Left lung (tissue), 14 donors: Measurements from ENCODE around the gene PLA1A. TPM values are rescaled to one million over a fixed set of nuclear protein-coding genes. Genes with fewer than 3 reads are reported as not detected.
A peak's percentile ranks its signal among the peaks of the same experiment; 100 is the strongest.
"Not testable (repeated sequence)": the region's sequence is repeated elsewhere in the genome, so short reads cannot be mapped to it uniquely, and the experiment has no call there.

Experiments
- ATAC-seq: fragments of 200-7000 bp; cut with Tn5 transposase; one replicate; pipeline ENCODE4 v1.9.1; 2020; ENCODE audit warnings: moderate library complexity
- DNase-seq, 4 donors: peaks; one replicate each; pipeline ENCODE4 v3.0.0-alpha.2; 2013 to 2020
- H3K27ac ChIP-seq, 2 donors: fragments of 200-600 bp; sonication (generic) in 1 of 2; one replicate each; pipeline versions ENCODE4 v1.5.0 to v1.8.0; 2020 to 2021
- H3K27me3 ChIP-seq, 2 donors: fragments of 200-600 bp; sonication (generic) in 1 of 2; one replicate each; pipeline versions ENCODE4 v1.5.0 to v1.8.0; 2020 to 2021
- H3K36me3 ChIP-seq, 2 donors: fragments of 200-600 bp; sonication (generic) in 1 of 2; one replicate each; pipeline versions ENCODE4 v1.5.0 to v1.8.0; 2020 to 2021
- H3K4me1 ChIP-seq, 2 donors: fragments of 200-600 bp; one replicate each; pipeline ENCODE4 v1.8.0; 2021
- H3K4me3 ChIP-seq, 2 donors: fragments of 200-600 bp; sonication (generic) in 1 of 2; one replicate each; pipeline versions ENCODE4 v1.5.0 to v1.8.0; 2020 to 2021; ENCODE audit warnings: mild to moderate bottlenecking in 1 of 2
- H3K9me3 ChIP-seq, 2 donors: fragments of 200-600 bp; sonication (generic) in 1 of 2; one replicate each; pipeline versions ENCODE4 v1.5.0 to v1.8.0; 2020 to 2021
- CTCF ChIP-seq, 2 donors: fragments of 200-600 bp; sonication (generic) in 1 of 2; IDR thresholded peaks; one replicate each; pipeline versions ENCODE4 v1.5.0 to v1.8.0; 2021; ENCODE audit warnings: antibody characterized with exemption in 2 of 2
- intact Hi-C, 2 donors: fragments of 100-400 bp; cut with DNase I; formaldehyde crosslinking; loops; one replicate each; pipeline versions ENCODE4 v1.11.2 to v1.14.2; 2022
- long read RNA-seq, 12 donors: library from polyadenylated mRNA in 2 of 12; unstranded in 2 of 12; transcript quantifications; one replicate each; pipeline ENCODE4 v2.0.0 and lab custom pipeline, GENCODE V29; 2019 to 2026
- polyA plus RNA-seq, 6 donors: library from polyadenylated mRNA; unstranded; fragments of 120-200 nt; gene quantifications; one replicate each; pipeline ENCODE4 v1.2.1, GENCODE V29; 2013; ENCODE audit not compliant: insufficient read length in 6 of 6
- total RNA-seq, 2 donors: library from RNA; stranded (reverse); fragmentation: NEBNext Ultra II Directional; extraction: Animal tissue kit (Norgen Biotek cat#: 25700); gene quantifications; one replicate each; pipeline ENCODE4 v1.2.1, GENCODE V29; 2021
- donor health status: DM: no; HTN: yes; CAD: no.
- donor health status: DM: no; HTN: no; CAD: no.

PLA1A gene
- 10 to 100 TPM; 10.6 to 14.5 TPM for total RNA-seq
- 1 to 10 TPM in 2 of 6 donors, under 1 TPM in 4; 0.70 to 1.4 (median 0.94) TPM for polyA plus RNA-seq
- long read RNA-seq, donor 1 = 0 reads
- long read RNA-seq, donor 2 = 0 reads
- long read RNA-seq, donor 3 = 0 reads
- long read RNA-seq, donor 4, transcript PLA1A-201 (11 exons, 1,786 nt) = major isoform, 5 of 8 reads
- long read RNA-seq, donor 4, partial matches to known transcripts = 0 of 8 reads
- long read RNA-seq, donor 4, other reads (novel, unspliced or antisense) = 2 of 8 reads
- long read RNA-seq, donor 5, partial matches to known transcripts = 0 of 1 reads
- long read RNA-seq, donor 5, other reads (novel, unspliced or antisense) = 0 of 1 reads
- long read RNA-seq, donor 6 = 0 reads
- long read RNA-seq, donor 7 = 0 reads
- long read RNA-seq, donor 8 = 0 reads
- long read RNA-seq, donor 9 = 0 reads
- long read RNA-seq, donor 10, transcript PLA1A-201 (11 exons, 1,786 nt) = major isoform, 8 of 8 reads
- long read RNA-seq, donor 10, partial matches to known transcripts = 0 of 8 reads
- long read RNA-seq, donor 10, other reads (novel, unspliced or antisense) = 0 of 8 reads
- long read RNA-seq, donor 11, partial matches to known transcripts = 0 of 1 reads
- long read RNA-seq, donor 11, other reads (novel, unspliced or antisense) = 0 of 1 reads
- long read RNA-seq, donor 12 = 0 reads

DNA sequence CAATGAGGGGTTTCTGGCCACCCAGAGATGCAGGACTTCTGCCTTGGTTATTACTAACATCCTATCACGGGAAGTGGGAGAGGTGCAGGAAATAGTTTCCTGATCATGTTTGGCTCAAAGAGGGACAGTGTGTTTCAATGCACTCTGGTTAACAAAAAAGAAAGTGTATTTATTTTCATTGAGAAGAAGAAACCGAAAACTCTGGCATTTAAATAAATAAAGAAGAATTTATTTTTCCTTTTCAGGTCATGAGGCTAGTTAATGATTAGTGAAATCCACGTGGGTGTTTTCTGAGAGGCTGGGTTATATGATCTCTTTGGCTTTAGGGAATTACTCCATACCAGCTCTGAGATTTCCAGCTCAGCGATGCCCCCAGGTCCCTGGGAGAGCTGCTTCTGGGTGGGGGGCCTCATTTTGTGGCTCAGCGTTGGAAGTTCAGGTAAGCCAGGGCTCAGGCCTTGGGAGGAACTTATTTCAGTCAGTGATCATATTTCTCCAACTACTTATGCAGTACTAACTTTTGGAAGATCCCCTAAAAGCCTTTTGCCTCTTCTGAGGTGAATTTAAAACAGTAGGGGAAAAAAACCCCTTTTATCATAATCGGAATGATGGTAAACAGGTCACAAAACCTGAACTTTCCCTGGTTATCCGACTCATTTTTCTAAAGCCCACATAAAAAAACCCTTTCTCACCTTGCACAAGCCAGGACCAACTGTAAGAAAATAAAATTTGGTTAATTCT lies at the start of gene PLA1A:
Gene PLA1A (plus strand): TSS at position 338 of the 741 bp plus-strand sequence. CDS start 29 bp downstream, at position 367.
- Histone ChIP-seq H3K4me1 (peaks cover 10 to 33% of the 10 kb centered on the region in 2 donors), H3K27me3 (no peaks in the 10 kb centered on the region), H3K9me3 (no peaks in the 10 kb centered on the region), H3K36me3 (no peaks in the 10 kb centered on the region), H3K4me3 (no peak within 1 kb of the TSS), H3K27ac (peak within 1 kb of the TSS; percentile 37 to 69)
- DNase-seq (peak in 1 of 4 donors; percentile 23), ATAC-seq (peak; percentile 39)
- intact Hi-C loops = loop anchor here in 1 of 2 donors (10.0 kb wide), 1 partner anchor 77 kb away; the partner anchor contains the start of gene COX17
- TF ChIP-seq CTCF (IDR thresholded peaks at IDR 0.05) = no peak

DNA sequence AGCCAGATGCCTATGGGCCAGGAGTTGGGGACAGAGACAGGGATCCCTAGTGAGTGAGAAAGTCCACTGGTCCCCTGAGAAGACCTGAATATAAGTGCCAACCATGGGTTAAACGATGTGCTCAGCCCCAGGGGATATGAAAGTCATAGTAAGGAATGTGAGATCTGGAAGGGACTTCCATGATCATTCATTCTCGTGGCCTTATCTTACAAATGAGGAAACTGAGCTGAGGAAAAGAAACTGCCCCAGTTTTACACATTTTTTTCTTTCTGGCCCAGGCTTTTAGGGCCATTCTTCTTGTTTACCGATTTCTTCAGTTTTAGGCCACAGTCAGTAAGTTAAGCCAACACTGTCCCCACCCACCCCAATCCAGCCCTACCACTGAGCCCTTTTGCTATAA lies 49.3 kb upstream of the PLA1A start:
- no peak for TF ChIP-seq CTCF (IDR thresholded peaks at IDR 0.05)
- no peak for ATAC-seq

DNA sequence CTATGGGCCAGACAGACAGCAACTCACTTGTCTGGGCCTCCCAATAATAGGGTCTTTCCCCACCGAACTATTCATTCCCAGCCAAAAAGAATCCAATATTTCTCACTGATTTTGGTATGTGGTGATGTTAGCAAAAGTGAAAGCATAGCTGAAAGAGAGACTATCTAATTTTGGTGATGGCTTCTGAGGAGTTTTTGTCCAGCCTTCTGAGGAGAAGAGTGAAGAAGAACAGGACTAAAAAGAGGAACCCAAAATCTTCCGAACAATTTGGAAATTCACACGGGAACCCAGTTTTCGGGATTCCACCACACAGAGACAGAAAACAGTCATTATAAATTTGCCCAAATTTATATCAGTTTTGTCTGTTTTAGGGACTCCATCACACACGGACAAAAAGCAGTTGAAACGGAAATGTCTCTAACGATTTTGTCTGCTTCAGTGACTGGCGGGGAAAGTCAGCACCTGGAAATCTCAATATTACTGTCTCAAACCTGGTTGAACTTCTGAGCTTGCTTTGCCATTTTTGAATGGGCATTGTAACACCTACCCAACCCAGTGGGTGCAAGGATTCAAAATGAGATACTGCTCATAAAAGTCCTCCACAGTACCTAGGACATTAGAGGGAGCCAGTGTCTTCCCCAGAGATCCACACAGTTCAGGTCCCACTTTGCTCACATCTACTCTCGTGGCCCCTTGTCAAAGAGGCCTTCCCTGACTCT lies 47.3 kb upstream of the PLA1A start:
- intact Hi-C loops = no loop called here
- Histone ChIP-seq H3K4me1 (peaks cover 0 to 5% of the 10 kb centered on the region in 2 donors), H3K9me3 (no peaks in the 10 kb centered on the region), H3K4me3 (no peak overlapping the region), H3K27ac (no peak overlapping the region), H3K27me3 (no peaks in the 10 kb centered on the region), H3K36me3 (no peaks in the 10 kb centered on the region)
- DNase-seq = no peak
- no peak for ATAC-seq
- TF ChIP-seq CTCF (IDR thresholded peaks at IDR 0.05) = no peak

More for the DNA sequence above, 49.3 kb upstream of the PLA1A start:
- no peak overlapping the region for H3K4me3 ChIP-seq
- DNase-seq = no peak
- H3K4me1 ChIP-seq = no peaks in the 10 kb centered on the region
- H3K9me3 ChIP-seq = no peaks in the 10 kb centered on the region
- intact Hi-C loops = no loop called here
- H3K36me3 ChIP-seq = no peaks in the 10 kb centered on the region
- H3K27ac ChIP-seq = no peak overlapping the region
- H3K27me3 ChIP-seq = no peaks in the 10 kb centered on the region

- H3K27me3 ChIP-seq = no peaks in the 10 kb centered on the region
- peaks cover 0 to 10% of the 10 kb centered on the region in 2 donors for H3K4me1 ChIP-seq
- H3K4me3 ChIP-seq = no peak overlapping the region
- intact Hi-C loops = no loop called here
- H3K9me3 ChIP-seq = no peaks in the 10 kb centered on the region
- DNase-seq (no peak), ATAC-seq (no peak)
- H3K36me3 ChIP-seq = no peaks in the 10 kb centered on the region
- no peak overlapping the region for H3K27ac ChIP-seq
- TF ChIP-seq CTCF (IDR thresholded peaks at IDR 0.05) = no peak
Observed at GRCh38 chr3:119551598-119551997, 46.1 kb upstream of the PLA1A start.

DNA sequence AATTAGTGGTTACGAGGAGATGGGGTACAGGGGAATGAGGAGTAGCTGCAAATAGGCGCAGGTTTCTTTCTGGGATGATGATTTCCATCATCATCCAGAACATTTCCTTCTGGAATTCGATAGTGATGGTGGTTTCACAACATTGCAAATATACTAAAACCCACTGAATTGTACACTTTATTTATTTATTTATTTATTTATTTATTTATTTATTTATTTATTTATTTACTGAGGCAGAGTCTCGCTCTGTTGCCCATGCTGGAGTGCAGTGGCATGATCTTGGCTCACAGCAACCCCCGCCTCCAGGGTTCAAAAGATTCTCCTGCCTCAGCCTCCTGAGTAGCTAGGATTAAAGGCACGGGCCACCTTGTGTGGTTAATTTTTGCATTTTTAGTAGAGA lies 44.8 kb upstream of the PLA1A start:
- ATAC-seq, intact Hi-C loops: not testable (repeated sequence)

More for the DNA sequence above, 44.8 kb upstream of the PLA1A start:
- DNase-seq, H3K27me3 ChIP-seq, H3K9me3 ChIP-seq, H3K4me3 ChIP-seq, H3K36me3 ChIP-seq, H3K27ac ChIP-seq: not testable (repeated sequence)
- peaks cover 0 to 10% of the 10 kb centered on the region in 2 donors for H3K4me1 ChIP-seq
